CD14-positive monocyte (primary cell): Measurements from ENCODE around the gene DDIAS. TPM values are rescaled to one million over a fixed set of nuclear protein-coding genes. Genes with fewer than 3 reads are reported as not detected.
"Not testable (repeated sequence)": the region's sequence is repeated elsewhere in the genome, so short reads cannot be mapped to it uniquely, and the experiment has no call there.

Source experiments
- DNase-seq, 3 donors: peaks; one replicate each; pipeline ENCODE4 v3.0.0-alpha.2; 2011 to 2022
- H2AFZ ChIP-seq: 2 replicates; pipeline ENCODE4 v1.6.0; 2012; ENCODE audit warnings: mild to moderate bottlenecking, low read depth, low read length, inconsistent platforms; ENCODE audit not compliant: insufficient read depth, poor library complexity, severe bottlenecking
- H3K27ac ChIP-seq, 2 donors: 1 replicate in 1 of 2; 2 replicates in 1 of 2; pipeline ENCODE4 v1.5.1; 2012 to 2013; ENCODE audit warnings: low read length in 2 of 2, control low read depth in 1 of 2, inconsistent platforms in 1 of 2, low read depth in 1 of 2, mild to moderate bottlenecking in 1 of 2
- H3K27me3 ChIP-seq, 2 donors: one replicate each; pipeline versions ENCODE4 v1.6.0 to v1.6.1; 2011 to 2013; ENCODE audit warnings: low read length in 2 of 2; ENCODE audit not compliant: control insufficient read depth in 2 of 2, insufficient read depth in 2 of 2
- H3K36me3 ChIP-seq, 2 donors: replicated peaks in 1 of 2; 1 replicate in 1 of 2; 2 replicates in 1 of 2; pipeline versions ENCODE4 v1.5.1 to v1.6.1; 2012 to 2013; ENCODE audit warnings: low read length in 2 of 2, control low read depth in 1 of 2, inconsistent platforms in 1 of 2, mild to moderate bottlenecking in 1 of 2; ENCODE audit not compliant: insufficient read depth in 2 of 2, control insufficient read depth in 1 of 2
- H3K4me1 ChIP-seq, 2 donors: 1 replicate in 1 of 2; 2 replicates in 1 of 2; pipeline versions ENCODE4 v1.5.1 to v1.6.1; 2012 to 2013; ENCODE audit warnings: low read length in 2 of 2, control low read depth in 1 of 2, inconsistent platforms in 1 of 2, mild to moderate bottlenecking in 1 of 2, moderate library complexity in 1 of 2; ENCODE audit not compliant: insufficient read depth in 2 of 2, control insufficient read depth in 1 of 2
- H3K4me2 ChIP-seq: replicated peaks from 2 replicates; pipeline ENCODE3; 2012; ENCODE audit warnings: low read length, moderate library complexity, mild to moderate bottlenecking; ENCODE audit not compliant: poor library complexity, severe bottlenecking; ENCODE audit errors: extremely low read depth
- H3K4me3 ChIP-seq, 3 experiments: fragments of 200-600 bp in 1 of 3; sonication (generic) in 1 of 3; replicated peaks in 1 of 3; 1 replicate in 2 of 3; 2 replicates in 1 of 3; pipeline ENCODE4 v1.5.1; 2011 to 2013; ENCODE audit warnings: low read length in 3 of 3, mild to moderate bottlenecking in 3 of 3, control low read depth in 2 of 3, low read depth in 2 of 3, inconsistent platforms in 1 of 3, moderate library complexity in 1 of 3
- H3K79me2 ChIP-seq: 2 replicates; pipeline ENCODE4 v1.6.0; 2012; ENCODE audit warnings: mild to moderate bottlenecking, control low read depth, inconsistent platforms, low read length, moderate library complexity; ENCODE audit not compliant: insufficient read depth
- H3K9ac ChIP-seq: 2 replicates; pipeline ENCODE4 v1.6.0; 2017; ENCODE audit warnings: low read length, mild to moderate bottlenecking; ENCODE audit not compliant: insufficient read depth, poor library complexity, severe bottlenecking
- H3K9me3 ChIP-seq, 2 donors: replicated peaks in 1 of 2; 1 replicate in 1 of 2; 2 replicates in 1 of 2; pipeline versions ENCODE4 v1.5.1 to v1.6.1; 2012 to 2013; ENCODE audit warnings: low read length in 2 of 2, control low read depth in 1 of 2; ENCODE audit not compliant: control insufficient read depth in 1 of 2, insufficient read depth in 1 of 2
- H4K20me1 ChIP-seq: 2 replicates; pipeline ENCODE4 v1.6.0; 2012; ENCODE audit warnings: mild to moderate bottlenecking, low read length, control low read depth, moderate library complexity; ENCODE audit not compliant: insufficient read depth
- H3K27ac Mint-ChIP-seq, 7 donors: one replicate each; pipeline ENCODE4 v1.8.0; 2020; ENCODE audit warnings: mild to moderate bottlenecking in 7 of 7, mixed read lengths in 7 of 7, moderate library complexity in 6 of 7, inconsistent platforms in 2 of 7
- H3K27me3 Mint-ChIP-seq, 3 donors: one replicate each; pipeline ENCODE4 v1.8.0; 2021 to 2022; ENCODE audit warnings: low read depth in 3 of 3, mild to moderate bottlenecking in 3 of 3, mixed read lengths in 3 of 3, moderate library complexity in 3 of 3, inconsistent platforms in 1 of 3
- H3K36me3 Mint-ChIP-seq, 2 donors: one replicate each; pipeline ENCODE4 v1.8.0; 2020; ENCODE audit warnings: mixed read lengths in 2 of 2, inconsistent platforms in 1 of 2, mild to moderate bottlenecking in 1 of 2
- H3K4me1 Mint-ChIP-seq: one replicate; pipeline ENCODE4 v1.8.0; 2020; ENCODE audit warnings: mild to moderate bottlenecking, mixed read lengths
- H3K4me3 Mint-ChIP-seq, 2 donors: one replicate each; pipeline ENCODE4 v1.8.0; 2020; ENCODE audit warnings: mild to moderate bottlenecking in 2 of 2, mixed read lengths in 2 of 2, moderate library complexity in 1 of 2
- H3K9me3 Mint-ChIP-seq, 7 donors: one replicate each; pipeline ENCODE4 v1.8.0; 2020 to 2022; ENCODE audit warnings: mixed read lengths in 7 of 7, mild to moderate bottlenecking in 6 of 7, moderate library complexity in 6 of 7, inconsistent platforms in 2 of 7
- WGBS: methylation state at CpG from one replicate; pipeline ENCODE4 v1.1.5; 2013; ENCODE audit warnings: missing lambda C conversion rate; ENCODE audit not compliant: insufficient coverage; 5-methylcytosine and 5-hydroxymethylcytosine counted together
- intact Hi-C, 2 donors: fragments of 100-400 bp; cut with micrococcal nuclease; formaldehyde crosslinking; loops; one replicate each; pipeline versions ENCODE4 v1.15.0 to v1.15.1; 2023
- polyA plus RNA-seq, 3 donors: library from polyadenylated mRNA; depleted of rRNA in 1 of 3; unstranded in 2 of 3; stranded (reverse) in 1 of 3; fragments of 300-500 nt in 2 of 3; fragments of >200 nt in 1 of 3; fragmentation: Illumina TruSeq in 2 of 3; gene quantifications; 1 replicate in 2 of 3; 2 replicates in 1 of 3; pipeline ENCODE4 v1.2.3, GENCODE V29; 2012 to 2021
- TF ChIP-seq, protein P1 (sequence below): fragments of 200-600 bp; IDR thresholded peaks from one replicate; pipeline ENCODE4 v1.8.0; 2022; ENCODE audit warnings: antibody characterized with exemption, mild to moderate bottlenecking

The DDIAS gene
- polyA plus RNA-seq, 3 donors: 6.0 to 14.1 (median 13.5) TPM

- no CpG with 5 or more reads among the region's 2 CpGs for WGBS
- intact Hi-C loops: no loop called here
- Mint-ChIP-seq H3K9me3 (peaks cover 2 to 31% (median 3%) of the 10 kb centered on the region in 7 donors), H3K27me3 (peaks cover 0 to 2% (median 0%) of the 10 kb centered on the region in 3 donors), H3K36me3 (peaks cover 18 to 19% of the 10 kb centered on the region in 2 donors), H3K27ac (no peak overlapping the region), H3K4me3 (no peak overlapping the region), H3K4me1 (no peaks in the 10 kb centered on the region)
- Histone ChIP-seq H3K36me3 (peaks cover 5 to 12% of the 10 kb centered on the region in 2 donors), H3K9ac (no peak overlapping the region), H3K27ac (no peak overlapping the region), H3K4me1 (no peaks in the 10 kb centered on the region), H3K27me3 (no peaks in the 10 kb centered on the region), H3K4me3 (no peak overlapping the region), H4K20me1 (no peaks in the 10 kb centered on the region), H3K79me2 (no peaks in the 10 kb centered on the region), H2AFZ (no peak overlapping the region), H3K9me3 (peaks cover 0 to 4% of the 10 kb centered on the region in 2 donors), H3K4me2 (no peak overlapping the region)
- TF ChIP-seq, protein P1, sequence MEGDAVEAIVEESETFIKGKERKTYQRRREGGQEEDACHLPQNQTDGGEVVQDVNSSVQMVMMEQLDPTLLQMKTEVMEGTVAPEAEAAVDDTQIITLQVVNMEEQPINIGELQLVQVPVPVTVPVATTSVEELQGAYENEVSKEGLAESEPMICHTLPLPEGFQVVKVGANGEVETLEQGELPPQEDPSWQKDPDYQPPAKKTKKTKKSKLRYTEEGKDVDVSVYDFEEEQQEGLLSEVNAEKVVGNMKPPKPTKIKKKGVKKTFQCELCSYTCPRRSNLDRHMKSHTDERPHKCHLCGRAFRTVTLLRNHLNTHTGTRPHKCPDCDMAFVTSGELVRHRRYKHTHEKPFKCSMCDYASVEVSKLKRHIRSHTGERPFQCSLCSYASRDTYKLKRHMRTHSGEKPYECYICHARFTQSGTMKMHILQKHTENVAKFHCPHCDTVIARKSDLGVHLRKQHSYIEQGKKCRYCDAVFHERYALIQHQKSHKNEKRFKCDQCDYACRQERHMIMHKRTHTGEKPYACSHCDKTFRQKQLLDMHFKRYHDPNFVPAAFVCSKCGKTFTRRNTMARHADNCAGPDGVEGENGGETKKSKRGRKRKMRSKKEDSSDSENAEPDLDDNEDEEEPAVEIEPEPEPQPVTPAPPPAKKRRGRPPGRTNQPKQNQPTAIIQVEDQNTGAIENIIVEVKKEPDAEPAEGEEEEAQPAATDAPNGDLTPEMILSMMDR: no peak
- DNase-seq: no peak
Observed at GRCh38 chr11:82939456-82939855, 37.9 kb downstream of the DDIAS start.

- Histone ChIP-seq H3K9me3 (peaks cover 0 to 4% of the 10 kb centered on the region in 2 donors), H3K4me1 (no peaks in the 10 kb centered on the region), H3K4me3 (no peak overlapping the region), H3K9ac (no peak overlapping the region), H4K20me1 (no peaks in the 10 kb centered on the region), H2AFZ (no peak overlapping the region), H3K27ac (no peak overlapping the region), H3K27me3 (no peaks in the 10 kb centered on the region), H3K79me2 (no peaks in the 10 kb centered on the region), H3K4me2 (no peak overlapping the region), H3K36me3 (no peaks in the 10 kb centered on the region)
- TF ChIP-seq, protein P1: no peak
- Mint-ChIP-seq H3K27me3 (peaks cover 2 to 4% (median 3%) of the 10 kb centered on the region in 3 donors), H3K4me1 (no peaks in the 10 kb centered on the region), H3K36me3 (no peaks in the 10 kb centered on the region), H3K27ac (no peak overlapping the region), H3K4me3 (no peak overlapping the region), H3K9me3 (peaks cover 2 to 31% (median 3%) of the 10 kb centered on the region in 7 donors)
- no peak for DNase-seq
- no CpG with 5 or more reads among the region's 2 CpGs for WGBS
- intact Hi-C loops: no loop called here
Observed at GRCh38 chr11:82942376-82942775, 40.8 kb downstream of the DDIAS start.

DNA sequence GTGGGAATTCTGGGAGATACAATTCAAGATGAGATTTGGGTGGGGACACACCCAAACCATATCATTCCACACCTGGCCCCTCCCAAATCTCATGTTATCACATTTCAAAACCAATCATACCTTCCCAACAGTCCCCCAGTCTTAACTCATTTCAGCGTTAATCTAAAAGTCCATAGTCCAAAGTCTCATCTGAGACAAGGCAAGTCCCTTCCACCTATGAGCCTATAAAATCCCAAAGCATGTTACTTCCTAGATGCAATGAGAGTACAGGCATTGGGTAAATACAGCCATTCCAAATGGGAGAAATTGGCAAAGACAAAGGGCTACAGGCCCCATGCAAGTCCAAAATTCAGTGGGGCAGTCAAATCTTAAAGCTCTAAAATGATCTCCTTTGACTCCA is 41.9 kb downstream of the DDIAS start:
- H3K27ac Mint-ChIP-seq, H3K9ac ChIP-seq, H3K36me3 ChIP-seq, intact Hi-C loops, H3K4me3 ChIP-seq, H3K27ac ChIP-seq, DNase-seq, H4K20me1 ChIP-seq, H3K27me3 ChIP-seq, H3K9me3 ChIP-seq, H3K4me1 Mint-ChIP-seq, H2AFZ ChIP-seq, H3K36me3 Mint-ChIP-seq, H3K79me2 ChIP-seq, H3K4me3 Mint-ChIP-seq, H3K27me3 Mint-ChIP-seq, H3K4me2 ChIP-seq, H3K4me1 ChIP-seq: not testable (repeated sequence)
- WGBS: no CpG with 5 or more reads among the region's 1 CpG
- peaks cover 2 to 29% (median 3%) of the 10 kb centered on the region in 7 donors for H3K9me3 Mint-ChIP-seq
